Femur (tissue), 1 donor: ENCODE data around the gene LSM12.
"Not testable (repeated sequence)": the region's sequence is repeated elsewhere in the genome, so short reads cannot be mapped to it uniquely, and the experiment has no call there.

Experiments used
- DNase-seq: peaks from one replicate; pipeline ENCODE4 v3.0.0-alpha.2; 2017

Gene LSM12

GRCh38 chr17:44075598-44076293 lies 9.3 kb upstream of the LSM12 start:
- DNase-seq = no peak

GRCh38 chr17:44074911-44075285 lies 8.4 kb upstream of the LSM12 start:
- DNase-seq = no peak

- DNase-seq = no peak
Measured at GRCh38 chr17:44074231-44074910, 7.9 kb upstream of the LSM12 start.

- DNase-seq = no peak
Measured at GRCh38 chr17:44071772-44072171, 5.3 kb upstream of the LSM12 start.

- no peak for DNase-seq
Measured at GRCh38 chr17:44071198-44071520, 4.7 kb upstream of the LSM12 start.

GRCh38 chr17:44070455-44071197 lies 4.2 kb upstream of the LSM12 start, which contains the start of gene G6PC3:
Gene G6PC3 (plus strand): TSS chr17:44070735. CDS start chr17:44070966, 231 bp downstream.
- DNase-seq = peak; percentile 98

GRCh38 chr17:44069974-44070454 lies 3.5 kb upstream of the LSM12 start:
- DNase-seq = no peak

- DNase-seq = no peak
Measured at GRCh38 chr17:44067545-44067940, 1.1 kb upstream of the LSM12 start.

GRCh38 chr17:44065668-44066203 lies 735 bp downstream of the LSM12 start:
- no peak for DNase-seq

GRCh38 chr17:44063704-44064639 lies 2.5 kb downstream of the LSM12 start:
- DNase-seq = no peak

- DNase-seq = no peak
Measured at GRCh38 chr17:44062871-44063270, 3.6 kb downstream of the LSM12 start.

- DNase-seq = no peak
Measured at GRCh38 chr17:44061446-44061845, 5.0 kb downstream of the LSM12 start.

GRCh38 chr17:44059101-44059892 lies 7.2 kb downstream of the LSM12 start:
- DNase-seq = no peak

GRCh38 chr17:44053125-44053872 lies 13.2 kb downstream of the LSM12 start:
- no peak for DNase-seq

- peak; percentile 61 for DNase-seq
Measured at GRCh38 chr17:44049294-44050060, 17.0 kb downstream of the LSM12 start.

GRCh38 chr17:44046893-44047292 lies 19.6 kb downstream of the LSM12 start:
- DNase-seq = not testable (repeated sequence)

GRCh38 chr17:44045486-44045885 lies 21.0 kb downstream of the LSM12 start:
- DNase-seq = no peak

- DNase-seq = no peak
Measured at GRCh38 chr17:44044071-44044470, 22.4 kb downstream of the LSM12 start.

GRCh38 chr17:44043272-44043696 lies 23.2 kb downstream of the LSM12 start:
- no peak for DNase-seq
